ENCODE data around the gene ATF6B. TPM values are rescaled to one million over a fixed set of nuclear protein-coding genes. Genes with fewer than 3 reads are reported as not detected.
A peak's percentile ranks its signal among the peaks of the same experiment; 100 is the strongest.

The ATF6B gene
- total RNA-seq, 1 experiment from 2014 or later, result 70.2 TPM

- Histone ChIP-seq H3K4me3 (ENCODE audit: low read depth, low read length, poor library complexity, severe bottlenecking) (peak overlapping the region; percentile 75), H3K9me3 (ENCODE audit: low read depth, low read length, poor library complexity, severe bottlenecking) (no peaks in the 10 kb centered on the region), H3K4me1 (ENCODE audit: insufficient read depth, low read length, poor library complexity, severe bottlenecking) (peaks cover 24% of the 10 kb centered on the region), H3K36me3 (ENCODE audit: insufficient read depth, low read length, poor library complexity, severe bottlenecking) (peaks cover 29% of the 10 kb centered on the region), H3K27me3 (replicated peaks; ENCODE audit: insufficient read depth, low read depth, low read length, poor library complexity) (no peaks in the 10 kb centered on the region), H3K27ac (ENCODE audit: low read depth, low read length, poor library complexity, severe bottlenecking) (peak overlapping the region; percentile 90)
- intact Hi-C loops (cut with micrococcal nuclease; ENCODE audit: unreplicated experiment), result no loop called here
- peak; percentile 55 for TF ChIP-seq CTCF (conservative IDR thresholded peaks at IDR 0.05; ENCODE audit: low read depth, low read length)
- TF ChIP-seq EZH2 (IDR thresholded peaks at IDR 0.05; ENCODE audit: borderline replicate concordance, low read depth, low read length, poor library complexity, severe bottlenecking), result no peak
- ChIA-PET POLR2A (ENCODE audit: low non-redundant PET) (no interaction called here), CTCF (no interaction called here)
- DNase-seq (ENCODE audit: low spot score), result peak; percentile 60
- BruUV-seq (replicated peaks), result TSS peak; percentile 55
These were observed 26.6 kb upstream of the ATF6B start for GRCh38 chr6:32154514-32155161.

- Histone ChIP-seq H3K27me3 (replicated peaks; ENCODE audit: insufficient read depth, low read depth, low read length, poor library complexity) (no peaks in the 10 kb centered on the region), H3K4me1 (ENCODE audit: insufficient read depth, low read length, poor library complexity, severe bottlenecking) (peaks cover 24% of the 10 kb centered on the region), H3K9me3 (ENCODE audit: low read depth, low read length, poor library complexity, severe bottlenecking) (no peaks in the 10 kb centered on the region), H3K27ac (ENCODE audit: low read depth, low read length, poor library complexity, severe bottlenecking) (peak within 1 kb of the TSS; percentile 90), H3K4me3 (ENCODE audit: low read depth, low read length, poor library complexity, severe bottlenecking) (peak within 1 kb of the TSS; percentile 75), H3K36me3 (ENCODE audit: insufficient read depth, low read length, poor library complexity, severe bottlenecking) (peaks cover 29% of the 10 kb centered on the region)
- ChIA-PET CTCF (no interaction called here), POLR2A (ENCODE audit: low non-redundant PET) (no interaction called here)
- peak; percentile 97 for DNase-seq (ENCODE audit: low spot score)
- intact Hi-C loops (cut with micrococcal nuclease; ENCODE audit: unreplicated experiment), result no loop called here
- no peak for TF ChIP-seq EZH2 (IDR thresholded peaks at IDR 0.05; ENCODE audit: borderline replicate concordance, low read depth, low read length, poor library complexity, severe bottlenecking)
- TF ChIP-seq CTCF (conservative IDR thresholded peaks at IDR 0.05; ENCODE audit: low read depth, low read length), result peak; percentile 25; the same call in 1 of the 2 replicates
- BruUV-seq (replicated peaks), result no TSS peak
These were observed 25.8 kb upstream of the ATF6B start, which contains the start of gene PPT2 for GRCh38 chr6:32153564-32154513. Gene PPT2, plus strand, starts transcription at chr6:32154141. Its CDS starts 454 bp downstream, at chr6:32154595.

- Histone ChIP-seq H3K9me3 (ENCODE audit: low read depth, low read length, poor library complexity, severe bottlenecking) (no peaks in the 10 kb centered on the region), H3K36me3 (ENCODE audit: insufficient read depth, low read length, poor library complexity, severe bottlenecking) (peaks cover 22% of the 10 kb centered on the region), H3K27me3 (replicated peaks; ENCODE audit: insufficient read depth, low read depth, low read length, poor library complexity) (no peaks in the 10 kb centered on the region), H3K27ac (ENCODE audit: low read depth, low read length, poor library complexity, severe bottlenecking) (peak overlapping the region; percentile 90), H3K4me1 (ENCODE audit: insufficient read depth, low read length, poor library complexity, severe bottlenecking) (peaks cover 24% of the 10 kb centered on the region), H3K4me3 (ENCODE audit: low read depth, low read length, poor library complexity, severe bottlenecking) (peak overlapping the region; percentile 75)
- DNase-seq (ENCODE audit: low spot score), result no peak
- intact Hi-C loops (cut with micrococcal nuclease; ENCODE audit: unreplicated experiment), result no loop called here
- BruUV-seq (replicated peaks), result TSS peak; percentile 56
- ChIA-PET POLR2A (ENCODE audit: low non-redundant PET) (no interaction called here), CTCF (no interaction called here)
- TF ChIP-seq CTCF (conservative IDR thresholded peaks at IDR 0.05; ENCODE audit: low read depth, low read length) (no peak), EZH2 (IDR thresholded peaks at IDR 0.05; ENCODE audit: borderline replicate concordance, low read depth, low read length, poor library complexity, severe bottlenecking) (no peak)
These were observed 24.9 kb upstream of the ATF6B start for GRCh38 chr6:32152769-32153563.
